ENCODE measurements around the gene AXL.

GRCh38 chr19:41273076-41273475 lies 54.1 kb downstream of the AXL start:
- TF ChIP-seq JUND (IDR thresholded peaks at IDR 0.05; ENCODE audit: low read length): no peak
- no peak for TF ChIP-seq SP2 (IDR thresholded peaks at IDR 0.05; ENCODE audit: low read length)
- TF ChIP-seq YY1 (IDR thresholded peaks at IDR 0.05; ENCODE audit: low read depth, low read length): no peak
- no peak for TF ChIP-seq CTCF (IDR thresholded peaks at IDR 0.05; ENCODE audit: control extremely low read depth in 1 of 3, insufficient read depth in 1 of 3, low read depth in 1 of 3, low read length in 3 of 3)
- TF ChIP-seq POLR2A (IDR thresholded peaks at IDR 0.05; ENCODE audit: control extremely low read depth in 1 of 2, low read depth in 2 of 2, low read length in 2 of 2): no peak
- no peak for TF ChIP-seq CTBP2 (IDR thresholded peaks at IDR 0.05; ENCODE audit: borderline replicate concordance, insufficient read depth, insufficient read length, low read length)
- TF ChIP-seq BACH1 (IDR thresholded peaks at IDR 0.05; ENCODE audit: low read length): no peak
- TF ChIP-seq ZNF274 (IDR thresholded peaks at IDR 0.05; ENCODE audit: borderline replicate concordance, extremely low read depth, low read length): no peak
- TF ChIP-seq SIN3A (conservative IDR thresholded peaks at IDR 0.05 in 1 of 2, IDR thresholded peaks at IDR 0.05 in 1 of 2; ENCODE audit: low read depth in 1 of 2, low read length in 2 of 2): no peak
- TF ChIP-seq RAD21 (IDR thresholded peaks at IDR 0.05 in 1 of 2, conservative IDR thresholded peaks at IDR 0.05 in 1 of 2; ENCODE audit: low read depth in 2 of 2, low read length in 2 of 2): no peak

All from H1 (cell line).